ENCODE results near the gene KATNB1.

DNA sequence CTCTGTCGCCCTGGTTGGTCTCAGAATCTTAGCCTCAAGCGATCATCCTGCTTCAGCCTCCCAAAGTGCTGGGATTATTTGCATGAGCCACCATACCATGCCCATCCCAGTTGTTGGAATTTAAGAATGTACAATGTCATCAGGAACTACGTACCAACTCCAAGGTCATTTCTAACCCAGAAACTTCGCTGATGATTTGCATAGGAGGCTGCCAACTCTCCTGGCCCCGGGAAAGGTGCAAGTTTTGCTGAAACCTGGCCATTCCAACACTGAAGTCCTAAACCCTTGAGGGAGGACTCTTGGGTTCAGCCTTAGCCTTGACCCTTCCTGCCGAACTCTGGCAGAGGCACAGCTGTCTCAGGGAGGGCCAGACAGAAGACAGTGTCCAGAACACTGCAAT is 69.6 kb downstream of the KATNB1 start:
- TF ChIP-seq POLR2A (IDR thresholded peaks at IDR 0.05), result no peak
- TF ChIP-seq, protein P1, sequence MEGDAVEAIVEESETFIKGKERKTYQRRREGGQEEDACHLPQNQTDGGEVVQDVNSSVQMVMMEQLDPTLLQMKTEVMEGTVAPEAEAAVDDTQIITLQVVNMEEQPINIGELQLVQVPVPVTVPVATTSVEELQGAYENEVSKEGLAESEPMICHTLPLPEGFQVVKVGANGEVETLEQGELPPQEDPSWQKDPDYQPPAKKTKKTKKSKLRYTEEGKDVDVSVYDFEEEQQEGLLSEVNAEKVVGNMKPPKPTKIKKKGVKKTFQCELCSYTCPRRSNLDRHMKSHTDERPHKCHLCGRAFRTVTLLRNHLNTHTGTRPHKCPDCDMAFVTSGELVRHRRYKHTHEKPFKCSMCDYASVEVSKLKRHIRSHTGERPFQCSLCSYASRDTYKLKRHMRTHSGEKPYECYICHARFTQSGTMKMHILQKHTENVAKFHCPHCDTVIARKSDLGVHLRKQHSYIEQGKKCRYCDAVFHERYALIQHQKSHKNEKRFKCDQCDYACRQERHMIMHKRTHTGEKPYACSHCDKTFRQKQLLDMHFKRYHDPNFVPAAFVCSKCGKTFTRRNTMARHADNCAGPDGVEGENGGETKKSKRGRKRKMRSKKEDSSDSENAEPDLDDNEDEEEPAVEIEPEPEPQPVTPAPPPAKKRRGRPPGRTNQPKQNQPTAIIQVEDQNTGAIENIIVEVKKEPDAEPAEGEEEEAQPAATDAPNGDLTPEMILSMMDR (IDR thresholded peaks at IDR 0.05), result no peak

All from right lobe of liver (tissue), 4 donors.